CD4-positive, alpha-beta T cell treated with Interferon gamma for 1 hour (primary cell): ENCODE data around the gene USP12.
"Not testable (repeated sequence)": the region's sequence is repeated elsewhere in the genome, so short reads cannot be mapped to it uniquely, and the experiment has no call there.

Experiments used
- DNase-seq: peaks from one replicate; pipeline ENCODE4 v3.0.0-alpha.2; 2020

Gene USP12

GRCh38 chr13:27171244-27171826 is at the start of gene USP12:
USP12 (minus strand) TSS chr13:27171811; CDS start chr13:27171639, 172 bp downstream.
- DNase-seq = peak; percentile 30

- DNase-seq = no peak
Measured at GRCh38 chr13:27219611-27220010, 48.0 kb upstream of the USP12 start.

GRCh38 chr13:27218861-27219260 is 47.2 kb upstream of the USP12 start:
- DNase-seq = not testable (repeated sequence)

GRCh38 chr13:27217791-27218190 is 46.2 kb upstream of the USP12 start:
- DNase-seq = not testable (repeated sequence)

- not testable (repeated sequence) for DNase-seq
Measured at GRCh38 chr13:27213386-27213785, 41.8 kb upstream of the USP12 start.

GRCh38 chr13:27211771-27212364 is 40.3 kb upstream of the USP12 start:
- no peak for DNase-seq

GRCh38 chr13:27211271-27211670 is 39.7 kb upstream of the USP12 start:
- no peak for DNase-seq

- DNase-seq = no peak
Measured at GRCh38 chr13:27208514-27208913, 36.9 kb upstream of the USP12 start.

- DNase-seq = no peak
Measured at GRCh38 chr13:27203854-27204253, 32.2 kb upstream of the USP12 start.

- no peak for DNase-seq
Measured at GRCh38 chr13:27203186-27203585, 31.6 kb upstream of the USP12 start.

GRCh38 chr13:27201661-27202060 is 30.1 kb upstream of the USP12 start:
- DNase-seq = no peak

GRCh38 chr13:27200413-27201070 is 28.9 kb upstream of the USP12 start:
- no peak for DNase-seq

GRCh38 chr13:27199696-27200095 is 28.1 kb upstream of the USP12 start:
- DNase-seq = no peak

- no peak for DNase-seq
Measured at GRCh38 chr13:27199211-27199610, 27.6 kb upstream of the USP12 start.

- no peak for DNase-seq
Measured at GRCh38 chr13:27194895-27195764, 23.5 kb upstream of the USP12 start.

- DNase-seq = no peak
Measured at GRCh38 chr13:27194209-27194608, 22.6 kb upstream of the USP12 start.

GRCh38 chr13:27193496-27193895 is 21.9 kb upstream of the USP12 start:
- DNase-seq = no peak

GRCh38 chr13:27192973-27193372 is 21.4 kb upstream of the USP12 start:
- no peak for DNase-seq

- DNase-seq = not testable (repeated sequence)
Measured at GRCh38 chr13:27192367-27192766, 20.8 kb upstream of the USP12 start.

- no peak for DNase-seq
Measured at GRCh38 chr13:27189192-27189591, 17.6 kb upstream of the USP12 start.

- no peak for DNase-seq
Measured at GRCh38 chr13:27188239-27188638, 16.6 kb upstream of the USP12 start.

- no peak for DNase-seq
Measured at GRCh38 chr13:27186295-27186694, 14.7 kb upstream of the USP12 start.

- no peak for DNase-seq
Measured at GRCh38 chr13:27183561-27184147, 12.0 kb upstream of the USP12 start.
